Stimulated activated CD8-positive, alpha-beta memory T cell treated with anti-CD3 and anti-CD28 coated beads, Interleukin-15, amount 100 ng/mL, for 1 hour (primary cell): ENCODE results near the gene FASTK.
"Not testable (repeated sequence)": the region's sequence is repeated elsewhere in the genome, so short reads cannot be mapped to it uniquely, and the experiment has no call there.

Experiments
- DNase-seq: peaks from one replicate; pipeline ENCODE4 v3.0.0-alpha.2; 2020; ENCODE audit warnings: low read depth

Gene FASTK

GRCh38 chr7:151026771-151027727, 53.6 kb downstream of the FASTK start:
- DNase-seq = not testable (repeated sequence)
